H9 (cell line): ENCODE data around the gene HEATR5B. TPM values are rescaled to one million over a fixed set of nuclear protein-coding genes. Genes with fewer than 3 reads are reported as not detected.
"Not testable (repeated sequence)": the region's sequence is repeated elsewhere in the genome, so short reads cannot be mapped to it uniquely, and the experiment has no call there.

Experiments used
- DNase-seq: peaks from one replicate; pipeline ENCODE4 v3.0.0-alpha.2; 2017
- H2AFZ ChIP-seq: one replicate; pipeline ENCODE4 v1.6.1; 2013; ENCODE audit warnings: mild to moderate bottlenecking, low read length, control low read depth, moderate library complexity
- H2AK5ac ChIP-seq: 2 replicates; pipeline ENCODE4 v1.6.1; 2013; ENCODE audit warnings: low read length, control low read depth, mixed read lengths; ENCODE audit not compliant: insufficient read length
- H2BK120ac ChIP-seq: one replicate; pipeline ENCODE4 v1.6.1; 2013; ENCODE audit warnings: low read depth, mild to moderate bottlenecking, low read length, control low read depth, inconsistent platforms; ENCODE audit not compliant: poor library complexity, severe bottlenecking
- H2BK12ac ChIP-seq: 2 replicates; pipeline ENCODE4 v1.6.1; 2013; ENCODE audit warnings: low read length, control low read depth, mixed read lengths, low read depth; ENCODE audit not compliant: insufficient read length
- H2BK15ac ChIP-seq: 2 replicates; pipeline ENCODE4 v1.6.1; 2013; ENCODE audit warnings: low read depth, low read length, control low read depth
- H2BK20ac ChIP-seq: one replicate; pipeline ENCODE4 v1.6.1; 2013; ENCODE audit warnings: low read depth, mild to moderate bottlenecking, low read length, control low read depth, inconsistent platforms; ENCODE audit not compliant: poor library complexity, severe bottlenecking
- H2BK5ac ChIP-seq: 2 replicates; pipeline ENCODE4 v1.6.1; 2013; ENCODE audit warnings: low read length, control low read depth, mixed read lengths; ENCODE audit not compliant: insufficient read length
- H3K14ac ChIP-seq: 2 replicates; pipeline ENCODE4 v1.6.1; 2013; ENCODE audit warnings: low read length, control low read depth; ENCODE audit not compliant: insufficient read depth
- H3K18ac ChIP-seq: 2 replicates; pipeline ENCODE4 v1.6.1; 2013; ENCODE audit warnings: low read depth, mild to moderate bottlenecking, mixed read lengths, low read length, control low read depth; ENCODE audit not compliant: insufficient read length
- H3K23ac ChIP-seq: 2 replicates; pipeline ENCODE4 v1.6.1; 2013; ENCODE audit warnings: low read length, control low read depth, mixed read lengths, low read depth; ENCODE audit not compliant: insufficient read length
- H3K23me2 ChIP-seq: 2 replicates; pipeline ENCODE4 v1.6.1; 2013; ENCODE audit warnings: low read depth, mild to moderate bottlenecking, mixed read lengths, low read length, control low read depth; ENCODE audit not compliant: insufficient read length, poor library complexity, severe bottlenecking
- H3K27ac ChIP-seq: 2 replicates; pipeline ENCODE4 v1.5.1; 2013; ENCODE audit warnings: low read length, control low read depth, mixed read lengths, low read depth; ENCODE audit not compliant: insufficient read length
- H3K27me3 ChIP-seq: 2 replicates; pipeline ENCODE4 v1.6.1; 2013; ENCODE audit warnings: low read length, control low read depth, inconsistent platforms; ENCODE audit not compliant: insufficient read depth
- H3K4ac ChIP-seq: 2 replicates; pipeline ENCODE4 v1.6.1; 2013; ENCODE audit warnings: low read depth, mild to moderate bottlenecking, control low read depth, inconsistent platforms, low read length, moderate library complexity
- H3K4me1 ChIP-seq: 2 replicates; pipeline ENCODE4 v1.6.1; 2013; ENCODE audit warnings: low read length, control low read depth, inconsistent platforms; ENCODE audit not compliant: insufficient read depth
- H3K4me2 ChIP-seq: 2 replicates; pipeline ENCODE4 v1.6.1; 2013; ENCODE audit warnings: low read length, control low read depth, mixed read lengths; ENCODE audit not compliant: insufficient read length, insufficient read depth
- H3K56ac ChIP-seq: 2 replicates; pipeline ENCODE4 v1.6.1; 2013; ENCODE audit warnings: low read depth, mild to moderate bottlenecking, mixed read lengths, low read length, control low read depth; ENCODE audit not compliant: insufficient read length
- H3K79me1 ChIP-seq: 2 replicates; pipeline ENCODE4 v1.6.1; 2013; ENCODE audit warnings: low read depth, mild to moderate bottlenecking, moderate library complexity, low read length, control low read depth, inconsistent platforms; ENCODE audit not compliant: insufficient read depth, poor library complexity, severe bottlenecking
- H3K79me2 ChIP-seq: 2 replicates; pipeline ENCODE4 v1.6.1; 2013; ENCODE audit warnings: low read length, control low read depth, inconsistent platforms; ENCODE audit not compliant: insufficient read depth
- H3K9ac ChIP-seq: 2 replicates; pipeline ENCODE4 v1.6.1; 2013; ENCODE audit warnings: low read length, control low read depth, mixed read lengths; ENCODE audit not compliant: insufficient read length; ENCODE audit errors: extremely low read depth
- H3K9me3 ChIP-seq: one replicate; pipeline ENCODE4 v1.6.1; 2013; ENCODE audit warnings: low read depth, low read length, inconsistent platforms; ENCODE audit not compliant: control insufficient read depth
- H3T11ph ChIP-seq: one replicate; pipeline ENCODE4 v1.6.1; 2013; ENCODE audit warnings: mild to moderate bottlenecking, low read length, control low read depth, inconsistent platforms
- H4K20me1 ChIP-seq: one replicate; pipeline ENCODE4 v1.6.1; 2013; ENCODE audit not compliant: control insufficient read depth, insufficient read length, insufficient read depth
- H4K5ac ChIP-seq: 2 replicates; pipeline ENCODE4 v1.6.1; 2013; ENCODE audit warnings: low read depth, mild to moderate bottlenecking, mixed read lengths, low read length, control low read depth; ENCODE audit not compliant: insufficient read length
- H4K8ac ChIP-seq: replicated peaks from 2 replicates; pipeline ENCODE4 v1.6.1; 2013; ENCODE audit warnings: low read length, control low read depth, mixed read lengths, low read depth; ENCODE audit not compliant: insufficient read length
- H4K91ac ChIP-seq: 2 replicates; pipeline ENCODE4 v1.6.1; 2013; ENCODE audit warnings: low read depth, mild to moderate bottlenecking, moderate library complexity, mixed read lengths, low read length, control low read depth; ENCODE audit not compliant: insufficient read length
- H3K27ac Mint-ChIP-seq, 3 experiments: 2 replicates in 2 of 3; 3 replicates in 1 of 3; pipeline ENCODE4 v1.8.0; 2020 to 2021; ENCODE audit warnings: mixed read lengths in 3 of 3, mild to moderate bottlenecking in 1 of 3, moderate library complexity in 1 of 3
- H3K27me3 Mint-ChIP-seq: 2 replicates; pipeline ENCODE4 v1.8.0; 2021; ENCODE audit warnings: low read depth, mild to moderate bottlenecking, moderate library complexity, mixed read lengths
- H3K36me3 Mint-ChIP-seq, 3 experiments: 2 replicates in 2 of 3; 3 replicates in 1 of 3; pipeline ENCODE4 v1.8.0; 2020 to 2021; ENCODE audit warnings: low read depth in 3 of 3, mixed read lengths in 3 of 3; ENCODE audit not compliant: insufficient read depth in 1 of 3
- H3K4me1 Mint-ChIP-seq, 2 experiments: 2 replicates each; pipeline ENCODE4 v1.8.0; 2020; ENCODE audit warnings: mixed read lengths in 2 of 2
- H3K4me3 Mint-ChIP-seq, 2 experiments: 2 replicates in 1 of 2; 3 replicates in 1 of 2; pipeline ENCODE4 v1.8.0; 2020 to 2021; ENCODE audit warnings: mild to moderate bottlenecking in 2 of 2, mixed read lengths in 2 of 2, moderate library complexity in 1 of 2
- H3K9me3 Mint-ChIP-seq, 2 experiments: 2 replicates in 1 of 2; 3 replicates in 1 of 2; pipeline ENCODE4 v1.8.0; 2020; ENCODE audit warnings: mild to moderate bottlenecking in 2 of 2, mixed read lengths in 2 of 2, moderate library complexity in 1 of 2
- WGBS: extraction: QIAGEN DNeasy Blood & Tissue Kit; methylation state at CpG from one replicate; pipeline ENCODE4 v1.1.7; 2013; ENCODE audit warnings: missing lambda C conversion rate, low lambda C conversion rate, mixed read lengths; ENCODE audit not compliant: insufficient read length; ENCODE audit errors: extremely low coverage; 5-methylcytosine and 5-hydroxymethylcytosine counted together
- total RNA-seq: library from RNA; stranded (reverse); gene quantifications from 2 replicates; pipeline ENCODE4 v1.2.1, GENCODE V29; 2021
- TF ChIP-seq, protein P1 (sequence below): fragments of 200-600 bp; sonication (generic); conservative IDR thresholded peaks from 3 replicates; pipeline ENCODE4 v1.8.0; 2021; ENCODE audit warnings: antibody characterized with exemption, mild to moderate bottlenecking

The HEATR5B gene
- total RNA-seq, 1 experiment from 2014 or later = 14.0 TPM

DNA sequence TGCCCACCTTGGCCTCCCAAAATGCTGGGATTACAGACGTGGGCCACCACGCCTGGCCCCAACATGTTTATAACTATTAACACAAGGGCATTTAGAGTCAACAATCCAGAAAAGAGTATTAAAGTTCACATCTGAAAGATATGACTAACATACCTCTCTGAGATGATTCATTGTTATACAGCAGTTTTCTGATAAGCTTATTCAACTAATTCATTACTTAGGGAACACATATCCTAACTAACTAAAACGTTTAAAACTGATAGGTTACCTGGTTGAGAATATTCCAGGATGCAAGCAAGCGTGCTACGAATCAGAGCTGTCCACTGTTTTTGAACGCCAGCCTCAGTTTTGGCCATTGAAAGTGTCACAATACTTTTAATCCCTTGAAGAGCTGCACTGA, 83.9 kb downstream of the HEATR5B start:
- Histone ChIP-seq H3K23me2 (no peaks in the 10 kb centered on the region), H2AK5ac (no peak overlapping the region), H3K9ac (no peak overlapping the region), H3K14ac (no peak overlapping the region), H2AFZ (no peak overlapping the region), H4K91ac (no peak overlapping the region), H3K27me3 (no peaks in the 10 kb centered on the region), H3K18ac (no peak overlapping the region), H3K27ac (no peak overlapping the region), H3K23ac (no peak overlapping the region), H3K79me1 (no peaks in the 10 kb centered on the region), H2BK120ac (no peak overlapping the region), H4K8ac (no peak overlapping the region), H3K4ac (no peak overlapping the region), H2BK20ac (no peak overlapping the region), H3K79me2 (no peaks in the 10 kb centered on the region), H3T11ph (no peak overlapping the region), H3K56ac (no peak overlapping the region), H4K20me1 (no peaks in the 10 kb centered on the region), H2BK5ac (no peak overlapping the region), H2BK15ac (no peak overlapping the region), H3K9me3 (no peaks in the 10 kb centered on the region), H2BK12ac (no peak overlapping the region), H3K4me2 (no peak overlapping the region), H3K4me1 (no peaks in the 10 kb centered on the region), H4K5ac (no peak overlapping the region)
- Mint-ChIP-seq H3K27me3 (peaks cover 2% of the 10 kb centered on the region; the same call in 1 of the 2 replicates), H3K9me3 (no peaks in the 10 kb centered on the region; a peak in 1 of 5 replicates), H3K4me1 (peaks cover 0 to 3% of the 10 kb centered on the region in 2 experiments; a peak in 2 of 4 replicates), H3K36me3 (peaks cover 6 to 36% (median 16%) of the 10 kb centered on the region in 3 experiments; a peak in 6 of 7 replicates), H3K27ac (no peak overlapping the region), H3K4me3 (no peak overlapping the region)
- TF ChIP-seq, protein P1, sequence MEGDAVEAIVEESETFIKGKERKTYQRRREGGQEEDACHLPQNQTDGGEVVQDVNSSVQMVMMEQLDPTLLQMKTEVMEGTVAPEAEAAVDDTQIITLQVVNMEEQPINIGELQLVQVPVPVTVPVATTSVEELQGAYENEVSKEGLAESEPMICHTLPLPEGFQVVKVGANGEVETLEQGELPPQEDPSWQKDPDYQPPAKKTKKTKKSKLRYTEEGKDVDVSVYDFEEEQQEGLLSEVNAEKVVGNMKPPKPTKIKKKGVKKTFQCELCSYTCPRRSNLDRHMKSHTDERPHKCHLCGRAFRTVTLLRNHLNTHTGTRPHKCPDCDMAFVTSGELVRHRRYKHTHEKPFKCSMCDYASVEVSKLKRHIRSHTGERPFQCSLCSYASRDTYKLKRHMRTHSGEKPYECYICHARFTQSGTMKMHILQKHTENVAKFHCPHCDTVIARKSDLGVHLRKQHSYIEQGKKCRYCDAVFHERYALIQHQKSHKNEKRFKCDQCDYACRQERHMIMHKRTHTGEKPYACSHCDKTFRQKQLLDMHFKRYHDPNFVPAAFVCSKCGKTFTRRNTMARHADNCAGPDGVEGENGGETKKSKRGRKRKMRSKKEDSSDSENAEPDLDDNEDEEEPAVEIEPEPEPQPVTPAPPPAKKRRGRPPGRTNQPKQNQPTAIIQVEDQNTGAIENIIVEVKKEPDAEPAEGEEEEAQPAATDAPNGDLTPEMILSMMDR = no peak
- no CpG with 5 or more reads among the region's 6 CpGs for WGBS
- DNase-seq = no peak

DNA sequence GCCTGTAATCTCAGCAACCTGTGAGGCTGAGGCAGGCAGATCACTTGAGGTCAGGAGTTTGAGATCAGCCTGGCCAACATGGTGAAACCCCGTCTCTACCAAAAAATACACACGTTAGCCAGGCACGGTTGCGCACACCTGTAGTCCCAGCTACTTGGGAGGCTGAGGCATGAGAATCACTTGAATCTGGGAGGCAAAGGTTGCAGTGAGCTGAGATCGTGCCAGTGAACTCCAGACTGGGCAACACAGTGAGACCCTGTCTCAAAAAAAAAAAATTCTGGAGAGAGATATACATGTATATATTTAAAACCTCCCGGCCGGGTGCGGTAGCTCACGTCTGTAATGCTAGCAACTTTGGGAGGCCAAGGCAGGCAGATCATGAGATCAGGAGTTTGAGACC, 84.8 kb downstream of the HEATR5B start:
- peaks cover 6 to 36% (median 16%) of the 10 kb centered on the region in 3 experiments; a peak in 6 of 7 replicates for H3K36me3 Mint-ChIP-seq
- H4K91ac ChIP-seq, H3T11ph ChIP-seq, H3K4ac ChIP-seq, H4K20me1 ChIP-seq, DNase-seq, H2AK5ac ChIP-seq, H3K9me3 ChIP-seq, H3K27me3 Mint-ChIP-seq, H3K18ac ChIP-seq, H3K23me2 ChIP-seq, H3K9me3 Mint-ChIP-seq, H3K27ac Mint-ChIP-seq, H3K4me1 ChIP-seq, H3K4me3 Mint-ChIP-seq, H4K5ac ChIP-seq, H2BK5ac ChIP-seq, H2BK15ac ChIP-seq, H2AFZ ChIP-seq, H3K9ac ChIP-seq, H3K27ac ChIP-seq, H3K23ac ChIP-seq, H3K27me3 ChIP-seq, H4K8ac ChIP-seq, H2BK12ac ChIP-seq, H3K56ac ChIP-seq, H2BK20ac ChIP-seq, H3K79me2 ChIP-seq, H2BK120ac ChIP-seq, H3K4me2 ChIP-seq, H3K14ac ChIP-seq, H3K79me1 ChIP-seq, H3K4me1 Mint-ChIP-seq: not testable (repeated sequence)
- WGBS = no CpG with 5 or more reads among the region's 9 CpGs
